ENCODE data around the gene LASP1NB.

- TF ChIP-seq CTCF (conservative IDR thresholded peaks at IDR 0.05; ENCODE audit: low read length) (no peak), EZH2phosphoT487 (IDR thresholded peaks at IDR 0.05; ENCODE audit: borderline replicate concordance) (no peak)
These were observed 40.2 kb upstream of the LASP1NB start for GRCh38 chr17:38885044-38885727.

All from Loucy (cell line).